Inflammatory macrophage treated with lipopolysaccharide for 1 hour (primary cell): ENCODE data around the gene DOK5.

Experiments used
- DNase-seq, 2 donors: peaks; one replicate each; pipeline ENCODE4 v3.0.0-alpha.2; 2020 to 2022

DOK5 gene

GRCh38 chr20:54619682-54620081 lies 144.3 kb downstream of the DOK5 start:
- DNase-seq = no peak

- peak; percentile 8 to 13 for DNase-seq
Observed at GRCh38 chr20:54620611-54621010, 145.2 kb downstream of the DOK5 start.

- DNase-seq = no peak
Observed at GRCh38 chr20:54622333-54623295, 147.2 kb downstream of the DOK5 start.

- no peak for DNase-seq
Observed at GRCh38 chr20:54623991-54624569, 148.7 kb downstream of the DOK5 start.

- DNase-seq = no peak
Observed at GRCh38 chr20:54624706-54625390, 149.5 kb downstream of the DOK5 start.

GRCh38 chr20:54625497-54625896 lies 150.1 kb downstream of the DOK5 start:
- DNase-seq = no peak

GRCh38 chr20:54626126-54626525 lies 150.7 kb downstream of the DOK5 start:
- DNase-seq = no peak

- DNase-seq = no peak
Observed at GRCh38 chr20:54629632-54630031, 154.2 kb downstream of the DOK5 start.

GRCh38 chr20:54630582-54630981 lies 155.2 kb downstream of the DOK5 start:
- DNase-seq = no peak

- DNase-seq = no peak
Observed at GRCh38 chr20:54631059-54631458, 155.7 kb downstream of the DOK5 start.

- DNase-seq = no peak
Observed at GRCh38 chr20:54633374-54634355, 158.3 kb downstream of the DOK5 start.

- no peak for DNase-seq
Observed at GRCh38 chr20:54636575-54636974, 161.2 kb downstream of the DOK5 start.

GRCh38 chr20:54639941-54640340 lies 164.5 kb downstream of the DOK5 start:
- no peak for DNase-seq

- DNase-seq = no peak
Observed at GRCh38 chr20:54640800-54641199, 165.4 kb downstream of the DOK5 start.

GRCh38 chr20:54642864-54643667 lies 167.7 kb downstream of the DOK5 start:
- DNase-seq = no peak

GRCh38 chr20:54643761-54644160 lies 168.4 kb downstream of the DOK5 start:
- DNase-seq = no peak

GRCh38 chr20:54645445-54646155 lies 170.2 kb downstream of the DOK5 start:
- no peak for DNase-seq

GRCh38 chr20:54646156-54646517 lies 170.7 kb downstream of the DOK5 start:
- no peak for DNase-seq

GRCh38 chr20:54648421-54649142 lies 173.2 kb downstream of the DOK5 start:
- no peak for DNase-seq

GRCh38 chr20:54649511-54649962 lies 174.1 kb downstream of the DOK5 start:
- peak; percentile 52 to 85 for DNase-seq
